GM18907 (cell line): ENCODE data around the gene RNU11.
"Not testable (repeated sequence)": the region's sequence is repeated elsewhere in the genome, so short reads cannot be mapped to it uniquely, and the experiment has no call there.

Experiments
- ATAC-seq: cut with Tn5 transposase; IDR thresholded peaks from one replicate; pipeline ENCODE4 v1.9.1; 2021; ENCODE audit warnings: mild to moderate bottlenecking, moderate library complexity; ENCODE audit not compliant: unreplicated experiment

RNU11 gene

GRCh38 chr1:28656335-28656734, 7.9 kb downstream of the RNU11 start:
- no peak for ATAC-seq

- no peak for ATAC-seq
These were observed 15.6 kb downstream of the RNU11 start for GRCh38 chr1:28663871-28664470.

- ATAC-seq = no peak
These were observed 18.4 kb downstream of the RNU11 start for GRCh38 chr1:28666806-28667205.

- peak; percentile 76 for ATAC-seq
These were observed 20.0 kb downstream of the RNU11 start, which contains the start of gene GMEB1 for GRCh38 chr1:28668191-28668955. TSS of gene GMEB1 (plus strand) at chr1:28668784. CDS start at chr1:28683613, 14,829 bp downstream.

GRCh38 chr1:28668956-28669723, 20.7 kb downstream of the RNU11 start:
- peak; percentile 50 for ATAC-seq

- ATAC-seq = no peak
These were observed 22.9 kb downstream of the RNU11 start for GRCh38 chr1:28671254-28671780.

- ATAC-seq = not testable (repeated sequence)
These were observed 24.6 kb downstream of the RNU11 start for GRCh38 chr1:28672971-28673370.

GRCh38 chr1:28675924-28676257, 27.5 kb downstream of the RNU11 start:
- ATAC-seq = no peak

- no peak for ATAC-seq
These were observed 31.8 kb downstream of the RNU11 start for GRCh38 chr1:28680151-28680550.

- ATAC-seq = no peak
These were observed 34.4 kb downstream of the RNU11 start for GRCh38 chr1:28682840-28683239.

- ATAC-seq = no peak
These were observed 36.5 kb downstream of the RNU11 start for GRCh38 chr1:28684937-28685336.

GRCh38 chr1:28691627-28692026, 43.2 kb downstream of the RNU11 start:
- ATAC-seq = not testable (repeated sequence)
